ENCODE measurements around the gene MARCHF10. TPM values are rescaled to one million over a fixed set of nuclear protein-coding genes. Genes with fewer than 3 reads are reported as not detected.
"Not testable (repeated sequence)": the region's sequence is repeated elsewhere in the genome, so short reads cannot be mapped to it uniquely, and the experiment has no call there.

Gene MARCHF10
- total RNA-seq, 2 donors from 2014 or later = 0.26 to 0.80 TPM

- not testable (repeated sequence) for ATAC-seq; DNase-seq; H3K27ac Mint-ChIP-seq; H3K4me1 Mint-ChIP-seq; H3K36me3 Mint-ChIP-seq (ENCODE audit: low read depth); H3K9me3 ChIP-seq (ENCODE audit: control insufficient read depth, low read length, poor library complexity, severe bottlenecking); H3K4me3 Mint-ChIP-seq
- H3K27me3 Mint-ChIP-seq = peaks cover 32% of the 10 kb centered on the region
Measured at GRCh38 chr17:62831066-62831465, 23.0 kb upstream of the MARCHF10 start.

GRCh38 chr17:62827746-62828485 lies 19.8 kb upstream of the MARCHF10 start:
- Mint-ChIP-seq H3K27ac (no peak overlapping the region), H3K27me3 (peaks cover 11% of the 10 kb centered on the region), H3K4me3 (no peak overlapping the region), H3K4me1 (peaks cover 2% of the 10 kb centered on the region), H3K36me3 (ENCODE audit: low read depth) (no peaks in the 10 kb centered on the region)
- DNase-seq (no peak), ATAC-seq (no peak)
- H3K9me3 ChIP-seq (ENCODE audit: control insufficient read depth, low read length, poor library complexity, severe bottlenecking) = no peaks in the 10 kb centered on the region

GRCh38 chr17:62826956-62827355 lies 18.8 kb upstream of the MARCHF10 start:
- DNase-seq (no peak), ATAC-seq (no peak)
- no peaks in the 10 kb centered on the region for H3K9me3 ChIP-seq (ENCODE audit: control insufficient read depth, low read length, poor library complexity, severe bottlenecking)
- no peak overlapping the region for H3K27ac Mint-ChIP-seq
- peaks cover 11% of the 10 kb centered on the region for H3K27me3 Mint-ChIP-seq
- H3K36me3 Mint-ChIP-seq (ENCODE audit: low read depth) = no peaks in the 10 kb centered on the region
- H3K4me3 Mint-ChIP-seq = no peak overlapping the region
- peaks cover 2% of the 10 kb centered on the region for H3K4me1 Mint-ChIP-seq

DNA sequence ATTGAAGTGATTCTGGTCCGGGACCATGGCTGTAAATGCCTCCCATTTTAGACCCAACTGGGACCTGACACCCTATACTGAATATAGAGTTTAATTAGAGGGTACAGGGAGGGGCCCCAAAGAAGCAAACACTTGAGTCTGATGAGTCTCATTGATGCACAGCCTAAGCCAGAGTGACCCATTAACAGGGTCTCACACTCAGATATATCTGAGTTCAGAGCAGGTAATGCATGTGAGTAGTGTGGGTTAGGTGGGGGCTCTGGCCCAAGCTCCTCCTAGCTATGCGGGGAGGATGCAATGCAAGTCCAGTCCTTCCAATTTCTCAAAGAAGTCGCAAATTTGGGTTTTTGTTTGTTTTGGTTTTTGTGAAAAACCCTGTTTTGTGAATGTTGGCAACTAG lies 17.1 kb upstream of the MARCHF10 start:
- DNase-seq = no peak
- ATAC-seq = no peak
- H3K4me3 Mint-ChIP-seq = no peak overlapping the region
- H3K4me1 Mint-ChIP-seq = peaks cover 2% of the 10 kb centered on the region
- no peak overlapping the region for H3K27ac Mint-ChIP-seq
- no peaks in the 10 kb centered on the region for H3K36me3 Mint-ChIP-seq (ENCODE audit: low read depth)
- no peaks in the 10 kb centered on the region for H3K9me3 ChIP-seq (ENCODE audit: control insufficient read depth, low read length, poor library complexity, severe bottlenecking)
- H3K27me3 Mint-ChIP-seq = peaks cover 12% of the 10 kb centered on the region

GRCh38 chr17:62824290-62825131 lies 16.4 kb upstream of the MARCHF10 start:
- no peak overlapping the region for H3K4me3 Mint-ChIP-seq
- DNase-seq (no peak), ATAC-seq (no peak)
- no peaks in the 10 kb centered on the region for H3K9me3 ChIP-seq (ENCODE audit: control insufficient read depth, low read length, poor library complexity, severe bottlenecking)
- H3K4me1 Mint-ChIP-seq = peaks cover 6% of the 10 kb centered on the region
- H3K27ac Mint-ChIP-seq = no peak overlapping the region
- peaks cover 19% of the 10 kb centered on the region for H3K27me3 Mint-ChIP-seq
- peaks cover 2% of the 10 kb centered on the region for H3K36me3 Mint-ChIP-seq (ENCODE audit: low read depth)

- Mint-ChIP-seq H3K27me3 (peaks cover 24% of the 10 kb centered on the region), H3K4me1 (peaks cover 6% of the 10 kb centered on the region), H3K36me3 (ENCODE audit: low read depth) (peaks cover 5% of the 10 kb centered on the region), H3K27ac (no peak overlapping the region), H3K4me3 (no peak overlapping the region)
- no peak for ATAC-seq
- DNase-seq = no peak
- no peaks in the 10 kb centered on the region for H3K9me3 ChIP-seq (ENCODE audit: control insufficient read depth, low read length, poor library complexity, severe bottlenecking)
Measured at GRCh38 chr17:62823111-62823893, 15.2 kb upstream of the MARCHF10 start.

DNA sequence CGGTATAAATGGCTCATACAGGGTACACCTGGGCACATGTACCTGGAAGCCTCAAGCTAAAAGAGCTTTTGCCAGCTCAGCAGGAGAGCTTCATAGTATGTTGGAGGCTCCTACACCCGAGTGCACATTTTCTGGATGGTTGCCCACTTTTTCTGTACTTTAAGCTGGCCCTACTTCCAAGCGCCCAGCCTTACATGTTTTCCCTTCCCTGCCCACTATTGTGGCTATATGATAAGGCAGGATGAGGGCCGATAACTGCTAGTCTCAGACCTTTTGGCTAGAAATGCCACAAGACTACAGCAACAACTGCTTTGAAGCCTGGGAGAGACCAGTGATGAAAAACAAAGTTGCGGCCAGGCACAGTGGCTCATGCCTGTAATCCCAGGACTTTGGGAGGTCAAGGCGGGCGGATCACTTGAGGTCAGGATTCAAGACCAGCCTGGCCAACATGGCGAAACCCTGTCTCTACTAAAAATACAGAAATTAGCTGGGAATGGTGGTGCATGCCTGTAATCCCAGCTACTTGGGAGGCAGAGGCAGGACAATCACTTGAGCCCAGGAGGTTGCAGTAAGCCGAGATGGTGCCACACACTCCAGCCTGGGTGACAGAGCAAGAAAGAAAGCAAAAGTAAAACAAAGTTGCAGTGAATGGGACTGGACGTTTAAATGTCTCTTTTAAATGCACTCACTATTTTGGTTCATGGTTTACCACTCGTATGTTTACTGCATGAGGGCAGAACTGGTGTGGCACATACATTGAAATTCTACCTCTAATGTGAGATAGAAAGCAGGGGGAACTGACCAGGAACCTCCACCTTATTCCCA lies 14.2 kb upstream of the MARCHF10 start:
- no peaks in the 10 kb centered on the region for H3K9me3 ChIP-seq (ENCODE audit: control insufficient read depth, low read length, poor library complexity, severe bottlenecking)
- no peak overlapping the region for H3K27ac Mint-ChIP-seq
- peaks cover 5% of the 10 kb centered on the region for H3K36me3 Mint-ChIP-seq (ENCODE audit: low read depth)
- ATAC-seq = no peak
- H3K4me3 Mint-ChIP-seq = no peak overlapping the region
- peaks cover 4% of the 10 kb centered on the region for H3K4me1 Mint-ChIP-seq
- peaks cover 21% of the 10 kb centered on the region for H3K27me3 Mint-ChIP-seq
- no peak for DNase-seq

GRCh38 chr17:62821189-62822079 lies 13.3 kb upstream of the MARCHF10 start:
- ATAC-seq = no peak
- peaks cover 4% of the 10 kb centered on the region for H3K4me1 Mint-ChIP-seq

DNA sequence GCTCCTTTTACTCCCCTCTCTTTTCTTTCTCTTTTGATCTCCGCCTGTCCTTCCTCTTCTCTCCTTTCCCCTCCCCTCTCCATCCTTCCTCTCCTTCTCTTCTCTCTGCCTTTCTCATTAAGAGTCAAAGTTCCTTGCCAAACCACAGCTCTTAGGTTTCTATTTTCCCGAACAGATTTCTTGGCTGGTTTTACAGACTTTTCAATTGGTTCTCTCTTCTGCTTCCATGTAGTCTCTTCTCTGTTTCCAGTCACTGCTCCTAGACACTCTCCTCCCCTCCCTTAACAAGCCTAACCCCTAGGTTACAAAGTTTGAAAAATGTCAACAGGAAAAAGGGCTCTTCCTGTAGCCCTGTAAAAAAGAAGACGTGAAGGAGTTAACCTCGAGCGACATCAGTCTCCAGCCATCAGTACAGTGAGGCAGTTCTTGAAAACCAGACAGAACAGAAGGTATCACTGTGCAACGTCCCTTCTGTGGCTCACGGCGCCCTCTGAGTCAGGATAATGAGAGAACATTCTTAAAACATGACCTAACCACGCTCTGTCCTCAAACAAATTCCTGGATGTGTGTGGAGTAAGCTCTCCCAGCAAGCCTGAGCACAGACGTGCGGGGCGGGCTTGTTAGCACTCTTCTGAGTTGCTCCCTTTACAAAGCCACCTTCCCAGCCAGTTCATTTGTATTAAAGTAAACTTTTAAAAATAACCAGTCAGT lies 11.6 kb upstream of the MARCHF10 start:
- DNase-seq = no peak

More at GRCh38 chr17:62821189-62822079, 13.3 kb upstream of the MARCHF10 start:
- no peaks in the 10 kb centered on the region for H3K9me3 ChIP-seq (ENCODE audit: control insufficient read depth, low read length, poor library complexity, severe bottlenecking)
- peaks cover 5% of the 10 kb centered on the region for H3K36me3 Mint-ChIP-seq (ENCODE audit: low read depth)
- no peak overlapping the region for H3K4me3 Mint-ChIP-seq
- peak overlapping the region; percentile 9 for H3K27ac Mint-ChIP-seq
- peaks cover 24% of the 10 kb centered on the region for H3K27me3 Mint-ChIP-seq
- no peak for DNase-seq

DNA sequence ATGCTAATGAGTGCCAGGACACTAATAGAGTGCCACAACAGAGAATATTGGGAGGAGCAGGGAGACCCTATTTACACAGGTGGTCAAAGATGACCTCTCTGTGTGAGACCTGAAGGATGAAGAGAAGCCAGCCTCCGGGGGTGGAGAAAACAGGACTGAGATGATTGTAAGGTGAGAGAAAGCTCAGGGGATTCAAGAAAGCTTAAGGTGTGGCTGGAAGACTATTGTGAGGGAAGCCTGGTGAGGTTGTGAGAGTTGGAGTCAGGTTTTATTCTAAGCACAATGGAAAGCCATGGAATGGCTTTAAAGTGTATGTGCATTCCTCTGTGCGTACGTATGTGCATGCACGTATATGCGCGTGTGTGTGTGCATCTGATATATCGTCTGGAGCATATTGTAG lies 10.4 kb upstream of the MARCHF10 start:
- DNase-seq = no peak
- H3K27ac Mint-ChIP-seq = no peak overlapping the region
- peaks cover 24% of the 10 kb centered on the region for H3K27me3 Mint-ChIP-seq
- H3K4me1 Mint-ChIP-seq = peaks cover 4% of the 10 kb centered on the region
- H3K36me3 Mint-ChIP-seq (ENCODE audit: low read depth) = peaks cover 5% of the 10 kb centered on the region
- no peak overlapping the region for H3K4me3 Mint-ChIP-seq
- no peak for ATAC-seq
- no peaks in the 10 kb centered on the region for H3K9me3 ChIP-seq (ENCODE audit: control insufficient read depth, low read length, poor library complexity, severe bottlenecking)

More for the DNA sequence above, 11.6 kb upstream of the MARCHF10 start:
- Mint-ChIP-seq H3K4me3 (no peak overlapping the region), H3K36me3 (ENCODE audit: low read depth) (peaks cover 5% of the 10 kb centered on the region), H3K27me3 (peaks cover 24% of the 10 kb centered on the region), H3K4me1 (peaks cover 4% of the 10 kb centered on the region), H3K27ac (peak overlapping the region; percentile 76)
- ATAC-seq = no peak
- H3K9me3 ChIP-seq (ENCODE audit: control insufficient read depth, low read length, poor library complexity, severe bottlenecking) = no peaks in the 10 kb centered on the region

GRCh38 chr17:62816282-62816839 lies 8.2 kb upstream of the MARCHF10 start:
- Mint-ChIP-seq H3K27ac (no peak overlapping the region), H3K36me3 (ENCODE audit: low read depth) (peaks cover 5% of the 10 kb centered on the region), H3K27me3 (peaks cover 23% of the 10 kb centered on the region), H3K4me1 (peaks cover 4% of the 10 kb centered on the region), H3K4me3 (no peak overlapping the region)
- DNase-seq = no peak
- no peak for ATAC-seq
- no peaks in the 10 kb centered on the region for H3K9me3 ChIP-seq (ENCODE audit: control insufficient read depth, low read length, poor library complexity, severe bottlenecking)
